Kidney capillary endothelial cell (primary cell): Measurements from ENCODE around the gene ADGRG4.
"Not testable (repeated sequence)": the region's sequence is repeated elsewhere in the genome, so short reads cannot be mapped to it uniquely, and the experiment has no call there.

Experiments used
- DNase-seq: peaks from one replicate; pipeline ENCODE4 v3.0.0-alpha.2; 2018; ENCODE audit warnings: low spot score

Gene ADGRG4

DNA sequence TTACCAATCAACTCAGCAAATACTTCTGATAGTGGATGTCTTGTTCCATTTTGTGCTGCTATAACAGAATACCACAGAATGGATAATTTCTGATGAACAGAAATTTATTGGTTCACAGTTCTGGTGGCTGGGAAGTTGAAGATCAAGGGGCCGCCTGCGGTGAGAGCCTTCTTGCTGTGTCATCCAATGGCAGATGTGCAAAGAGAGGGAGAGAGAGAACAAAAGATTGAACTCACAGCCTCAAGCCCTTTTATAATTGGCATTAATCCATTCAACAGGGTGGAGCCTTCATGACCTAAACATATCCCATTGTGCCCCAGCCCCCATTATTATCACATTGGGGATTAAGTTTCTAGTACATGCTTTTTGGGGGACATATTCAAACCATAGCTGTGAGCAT lies 86.1 kb downstream of the ADGRG4 start:
- no peak for DNase-seq

DNA sequence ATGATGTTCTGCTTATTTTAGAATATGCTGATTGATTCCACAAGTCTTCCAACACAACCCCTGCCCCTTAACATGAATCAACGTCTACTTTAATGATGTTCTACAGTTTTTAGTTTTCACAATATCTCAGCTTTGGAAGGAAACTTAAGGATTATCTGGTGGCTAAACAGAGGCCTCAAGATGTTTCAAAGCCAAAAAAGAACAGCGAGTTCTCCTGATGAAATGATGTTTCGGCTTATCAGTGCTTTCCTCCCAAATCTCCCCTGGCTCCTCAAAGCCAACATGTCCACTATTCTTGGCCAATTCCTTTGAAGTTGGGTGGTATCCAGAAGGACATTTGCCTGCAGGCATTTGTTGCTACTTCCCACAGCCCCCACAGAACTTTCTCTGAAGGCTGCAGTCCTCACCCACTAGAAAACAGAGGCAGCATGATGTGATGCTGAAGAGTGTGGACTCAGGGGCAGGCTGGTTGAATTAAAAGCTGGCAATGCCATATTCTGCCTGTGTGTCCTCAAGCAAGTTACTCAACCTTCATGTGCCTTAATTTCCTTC lies 87.3 kb downstream of the ADGRG4 start:
- DNase-seq, result no peak

DNA sequence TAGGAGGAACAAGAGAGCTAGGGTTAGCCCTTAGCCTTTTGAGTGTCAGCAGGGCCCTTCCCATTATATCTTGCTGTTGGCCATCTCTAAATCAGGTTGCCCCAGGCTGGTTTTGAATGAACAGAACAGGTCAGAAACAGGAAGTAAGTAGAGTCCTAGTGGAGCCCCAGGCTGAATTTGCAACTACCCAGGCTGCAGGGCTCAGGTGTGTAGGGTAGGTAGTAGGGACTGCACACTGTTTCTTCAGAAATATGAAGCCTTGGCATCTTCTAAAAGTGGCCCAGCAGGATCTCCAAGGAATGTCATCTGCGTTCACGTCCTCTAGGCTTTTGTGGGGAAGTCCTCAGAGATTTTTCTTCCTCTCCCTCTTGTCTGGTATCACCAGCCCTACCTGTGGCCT lies 90.2 kb downstream of the ADGRG4 start:
- no peak for DNase-seq

DNA sequence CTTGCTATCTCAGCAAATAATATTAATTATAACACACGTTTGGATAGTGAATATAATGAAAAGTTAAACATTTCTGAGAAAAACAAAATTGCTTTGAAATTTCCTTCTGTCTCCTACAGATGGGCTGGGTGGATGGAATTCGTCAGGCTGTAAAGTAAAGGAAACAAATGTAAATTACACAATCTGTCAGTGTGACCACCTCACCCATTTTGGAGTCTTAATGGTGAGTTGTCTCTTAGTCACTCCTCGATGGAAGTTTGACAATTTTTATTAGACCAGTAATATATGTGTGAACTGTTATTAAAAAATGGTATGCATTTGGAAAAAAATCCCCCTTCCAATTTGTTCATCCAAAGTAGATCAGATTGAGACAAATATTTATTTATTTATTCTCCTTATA lies 94.5 kb downstream of the ADGRG4 start:
- DNase-seq, result no peak

DNA sequence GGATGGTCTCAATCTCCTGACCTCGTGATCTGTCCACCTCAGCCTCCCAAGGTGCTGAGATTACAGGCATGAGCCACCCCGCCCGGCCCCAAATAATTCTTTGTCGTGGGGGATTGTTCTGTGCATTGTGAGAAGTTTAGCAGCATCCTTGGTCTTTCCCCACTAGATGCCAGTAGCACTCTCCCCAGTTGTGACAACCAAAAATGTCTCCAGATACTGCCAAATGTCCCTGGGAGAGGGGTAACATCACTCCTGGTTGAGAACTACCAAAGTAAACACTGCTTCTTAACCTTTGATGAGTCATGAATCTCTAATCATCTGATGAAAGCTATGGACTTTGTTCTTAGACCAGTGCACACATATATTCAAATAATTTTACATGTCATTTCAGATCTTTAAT lies 96.2 kb downstream of the ADGRG4 start:
- no peak for DNase-seq

DNA sequence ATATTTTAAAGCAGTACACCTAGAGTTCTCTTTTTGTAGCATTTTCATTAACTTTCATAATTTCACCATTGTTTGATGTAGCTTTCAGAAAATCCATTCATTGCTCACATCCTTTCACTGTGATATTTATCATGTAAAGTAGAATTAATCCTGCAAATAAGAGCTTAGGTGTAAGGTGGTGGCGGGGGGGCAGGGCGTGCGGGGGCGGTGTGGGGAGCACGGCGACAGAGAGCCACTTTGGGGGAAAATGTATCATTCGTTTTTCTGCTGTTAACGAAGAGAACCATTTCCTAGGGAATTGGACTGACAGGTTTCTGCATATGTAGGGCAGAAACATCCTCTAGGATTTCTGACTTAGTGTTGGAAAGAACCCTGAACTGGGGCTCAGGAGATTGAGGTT lies 104.4 kb downstream of the ADGRG4 start:
- DNase-seq, result no peak

DNA sequence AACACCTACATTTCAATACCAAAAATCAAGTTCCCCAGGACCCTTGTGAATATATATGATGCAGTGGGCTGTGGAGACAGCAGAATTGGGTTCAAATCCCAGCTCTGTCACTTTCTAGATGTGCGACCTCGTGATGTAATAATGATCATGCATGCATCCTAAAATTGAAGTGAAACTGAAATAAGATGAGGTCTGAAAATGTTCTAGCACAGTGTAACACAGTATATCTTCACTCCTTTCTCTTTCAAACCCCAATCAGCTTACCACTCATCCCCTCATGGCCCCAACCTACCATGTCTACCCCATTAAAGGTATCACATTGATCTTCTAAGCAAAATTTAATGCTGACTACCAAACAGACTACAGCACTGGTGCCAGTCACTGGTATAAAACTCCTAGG lies 117.0 kb downstream of the ADGRG4 start:
- DNase-seq, result no peak

DNA sequence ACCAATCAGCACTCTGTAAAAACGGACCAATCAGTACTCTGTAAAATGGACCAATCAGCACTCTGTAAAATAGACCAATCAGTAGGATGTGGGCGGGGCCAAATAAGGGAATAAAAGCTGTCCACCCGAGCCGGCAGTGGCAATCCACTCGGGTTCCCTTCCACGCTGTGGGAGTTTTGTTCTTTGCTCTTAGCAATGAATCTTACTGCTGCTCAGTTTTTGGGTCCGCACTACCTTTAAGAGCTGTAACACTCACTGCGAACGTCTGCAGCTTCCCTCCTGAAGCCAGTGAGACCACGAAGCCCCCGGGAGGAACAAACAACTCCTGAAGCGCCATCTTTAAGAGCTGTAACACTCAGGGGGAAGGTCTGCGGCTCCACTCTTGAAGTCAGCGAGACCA lies 120.6 kb downstream of the ADGRG4 start:
- no peak for DNase-seq

DNA sequence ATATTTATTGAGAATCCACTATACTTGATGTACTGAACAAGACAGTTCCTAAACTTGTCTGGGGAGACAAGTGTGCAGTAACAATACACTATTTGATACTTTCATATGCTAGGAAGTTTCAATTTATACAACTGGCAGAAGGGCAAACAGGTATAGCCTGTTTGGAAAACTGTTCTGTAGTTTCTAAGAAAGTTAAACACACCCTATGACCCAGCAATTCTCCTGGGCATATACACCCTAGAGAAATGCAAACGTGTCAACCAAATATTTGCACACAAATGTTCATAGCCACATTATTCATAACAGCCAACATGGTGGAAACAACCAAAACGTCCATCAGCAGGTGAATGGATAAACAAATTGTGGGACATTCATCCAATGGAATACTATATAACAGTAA lies 123.0 kb downstream of the ADGRG4 start:
- no peak for DNase-seq

DNA sequence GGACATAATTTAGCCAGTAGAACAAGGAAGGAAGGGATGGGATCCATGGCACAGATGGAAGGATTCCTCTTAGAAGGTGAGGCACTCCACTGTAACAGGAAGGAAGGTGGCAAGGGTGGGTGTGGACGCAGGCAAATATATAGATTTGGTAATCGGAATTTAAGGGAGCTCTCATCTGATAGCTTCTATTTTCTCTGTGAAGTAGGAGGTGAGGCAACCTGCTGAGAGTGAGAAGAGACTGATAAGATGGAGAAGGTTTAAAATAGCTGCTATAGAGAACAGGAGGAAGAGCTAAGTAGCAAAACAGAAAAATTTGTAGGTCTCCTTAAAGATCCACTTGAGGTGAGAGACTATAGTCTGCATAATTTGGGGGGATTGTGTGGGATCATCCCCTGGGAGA lies 125.2 kb downstream of the ADGRG4 start:
- DNase-seq, result no peak

DNA sequence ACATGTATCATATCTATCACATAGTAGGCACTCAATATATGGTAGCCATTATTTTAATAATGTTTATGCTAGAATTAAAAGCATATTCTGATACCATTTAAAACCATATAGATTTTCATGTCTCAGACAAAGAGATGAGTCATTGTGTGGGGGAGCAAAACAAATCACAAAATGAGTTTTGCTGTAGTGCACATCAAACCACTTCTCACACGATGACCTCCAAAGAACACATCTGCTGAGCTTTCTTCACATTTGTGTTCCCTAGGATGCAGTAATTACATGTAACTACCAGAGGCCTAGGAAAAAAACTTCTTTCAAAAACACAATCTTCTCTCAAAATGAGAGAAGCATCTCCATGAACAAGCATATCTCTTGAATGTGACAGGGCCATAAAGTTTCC lies 130.9 kb downstream of the ADGRG4 start:
- no peak for DNase-seq

DNA sequence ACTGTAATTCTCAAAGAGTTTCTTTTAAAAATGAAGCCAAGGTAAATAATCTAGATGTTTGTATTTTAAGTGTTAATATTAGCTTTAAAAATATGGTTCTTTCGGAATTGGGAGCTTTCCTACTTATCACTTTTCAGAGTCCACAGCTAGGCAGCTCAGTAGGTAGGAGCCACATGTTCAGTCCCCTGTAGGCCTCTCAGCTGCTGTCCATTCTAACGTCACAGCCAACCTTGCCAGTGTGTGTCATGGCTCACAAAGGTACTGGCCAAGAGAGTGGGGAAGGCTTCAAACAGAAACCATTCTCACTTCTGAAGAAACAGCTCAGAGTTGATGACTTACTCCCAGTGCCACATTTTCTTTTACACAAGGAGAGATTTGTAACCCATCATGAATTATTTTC lies 137.0 kb downstream of the ADGRG4 start:
- no peak for DNase-seq

DNA sequence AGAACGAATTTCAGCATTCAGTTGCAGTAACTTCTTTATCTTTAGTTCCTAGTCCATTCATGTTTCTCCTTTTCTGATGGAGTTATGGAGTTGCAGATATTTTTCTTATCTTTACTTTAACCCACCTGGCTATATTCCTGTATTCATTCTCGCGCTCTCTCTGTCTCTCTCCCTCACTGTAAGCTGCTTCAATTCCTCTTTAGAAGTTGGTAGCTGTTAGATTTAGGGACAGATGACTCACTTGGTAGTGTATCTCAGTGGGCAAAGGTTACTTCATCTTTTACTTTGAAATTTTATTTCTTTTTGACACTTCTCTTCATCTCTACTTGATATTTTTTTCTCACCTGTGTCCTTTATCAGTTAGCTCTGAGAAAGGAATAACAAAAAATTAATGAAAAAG lies 137.4 kb downstream of the ADGRG4 start:
- DNase-seq, result no peak

DNA sequence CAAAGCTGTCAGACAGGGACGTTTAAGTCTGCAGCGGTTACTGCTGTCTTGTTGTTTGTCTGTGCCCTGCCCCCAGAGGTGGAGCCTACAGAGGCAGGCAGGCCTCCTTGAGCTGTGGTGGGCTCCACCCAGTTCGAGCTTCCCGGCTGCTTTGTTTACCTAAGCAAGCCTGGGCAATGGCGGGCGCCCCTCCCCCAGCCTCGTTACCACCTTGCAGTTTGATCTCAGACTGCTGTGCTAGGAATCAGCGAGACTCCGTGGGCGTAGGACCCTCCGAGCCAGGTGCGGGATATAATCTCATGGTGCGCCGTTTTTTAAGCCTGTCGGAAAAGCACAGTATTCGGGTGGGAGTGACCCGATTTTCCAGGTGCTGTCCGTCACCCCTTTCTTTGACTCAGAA lies 144.9 kb downstream of the ADGRG4 start:
- DNase-seq, result not testable (repeated sequence)

DNA sequence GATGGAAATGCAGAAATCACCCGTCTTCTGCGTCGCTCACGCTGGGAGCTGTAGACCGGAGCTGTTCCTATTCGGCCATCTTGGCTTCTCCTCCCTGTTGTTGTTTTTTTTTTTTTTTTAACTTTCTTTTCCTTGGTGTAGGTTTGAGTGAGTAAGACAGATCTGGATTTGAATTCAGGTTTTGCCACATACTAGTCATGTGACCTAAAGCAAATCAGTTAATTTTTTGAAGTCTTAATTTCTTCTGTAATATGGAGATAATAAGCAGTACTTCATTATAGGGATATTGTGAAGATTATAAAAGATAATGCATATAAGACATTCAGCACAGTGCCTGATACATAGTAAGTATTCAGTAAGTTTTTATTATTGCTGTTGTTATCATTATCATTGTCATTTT lies 145.4 kb downstream of the ADGRG4 start:
- DNase-seq, result no peak

DNA sequence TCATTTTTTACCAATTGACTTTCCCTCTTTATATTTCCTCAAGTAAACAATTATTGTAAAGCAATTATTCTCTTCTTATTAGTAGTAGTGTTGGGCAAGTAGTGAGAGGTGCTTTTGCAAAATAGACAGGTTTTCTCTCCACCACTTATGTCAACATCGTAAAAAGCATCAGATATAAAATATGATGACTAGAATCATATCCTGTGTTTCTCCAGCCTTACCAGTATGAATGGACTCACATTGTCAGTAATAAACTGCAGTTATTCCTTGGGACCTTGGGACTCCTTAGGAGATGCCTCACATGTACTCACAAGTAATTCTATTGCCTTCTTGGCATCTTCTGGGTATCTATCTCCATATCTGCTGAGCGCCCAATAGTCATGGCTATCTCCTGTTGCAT lies 146.5 kb downstream of the ADGRG4 start:
- DNase-seq, result no peak

DNA sequence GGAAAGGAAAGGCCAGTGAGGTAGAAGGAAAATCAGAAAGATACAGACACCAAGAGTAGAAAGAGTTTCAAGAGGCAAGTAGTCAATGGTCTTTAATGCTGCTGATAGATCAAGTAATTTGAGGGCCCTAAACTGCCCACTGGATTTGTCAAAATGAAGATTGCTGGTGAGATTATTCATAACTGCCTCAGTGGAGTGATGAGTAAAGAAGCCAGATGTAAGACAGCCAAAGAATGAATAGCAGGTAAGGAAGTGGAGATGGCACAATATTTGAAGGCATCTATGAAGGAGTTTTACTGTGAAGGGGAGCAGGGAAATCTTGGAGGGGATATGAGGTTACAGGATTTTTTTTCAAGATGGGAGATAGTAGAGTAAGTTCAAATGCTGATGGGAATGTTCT lies 147.2 kb downstream of the ADGRG4 start:
- no peak for DNase-seq

DNA sequence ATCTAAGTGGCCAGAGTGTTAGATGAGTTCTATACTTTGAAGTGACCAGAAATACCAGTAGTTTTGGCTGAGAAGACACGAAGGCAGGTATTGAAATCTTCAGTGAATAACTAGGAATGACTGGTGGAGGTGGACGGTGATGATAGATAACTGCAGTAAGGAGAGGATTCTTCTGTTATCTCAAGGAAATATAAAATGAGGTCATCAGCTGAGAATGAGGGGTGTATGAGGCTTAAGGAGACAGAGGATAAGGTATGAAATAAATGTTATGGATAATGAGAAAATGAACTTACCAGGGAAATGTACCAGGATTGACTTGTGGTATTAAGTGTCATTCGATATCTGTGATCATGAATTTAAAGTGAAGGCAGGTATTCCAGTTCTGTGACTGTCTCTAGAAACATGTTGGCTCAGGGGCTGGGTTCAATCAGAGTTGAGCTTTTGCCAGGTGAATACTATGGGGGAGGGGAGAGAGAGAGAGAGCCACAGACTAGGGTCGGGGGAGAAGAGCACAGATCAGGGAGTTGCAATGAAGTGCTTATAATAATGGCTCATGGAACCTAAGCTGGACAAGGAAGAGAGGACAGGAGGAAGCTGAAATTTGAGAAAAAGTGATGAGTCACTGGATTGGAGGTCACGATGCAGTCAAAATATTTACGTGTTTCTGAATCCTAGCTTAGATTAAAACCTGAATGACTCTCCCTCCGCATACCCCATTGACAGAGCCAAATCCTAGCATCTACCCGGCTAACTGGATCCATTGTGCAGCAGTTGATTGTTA lies 149.5 kb downstream of the ADGRG4 start:
- no peak for DNase-seq

DNA sequence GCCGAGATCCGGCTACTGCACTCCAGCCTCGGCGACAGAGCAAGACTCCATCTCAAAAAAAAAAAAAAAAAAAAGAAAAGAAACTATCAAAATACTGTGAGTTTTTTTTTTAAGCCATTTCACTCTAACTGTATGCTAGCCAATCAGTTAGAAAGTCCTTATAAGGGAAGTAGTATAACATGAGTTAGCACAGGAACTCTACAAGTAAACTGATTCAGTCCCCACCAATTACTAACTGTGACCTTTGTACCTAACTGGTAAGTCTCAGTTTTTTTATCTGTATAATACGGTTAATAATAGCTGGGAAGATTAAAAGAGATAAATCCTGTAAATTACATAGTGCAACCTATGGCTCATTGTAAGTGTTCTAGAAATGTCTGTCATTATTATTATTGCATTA lies 151.9 kb downstream of the ADGRG4 start:
- no peak for DNase-seq

DNA sequence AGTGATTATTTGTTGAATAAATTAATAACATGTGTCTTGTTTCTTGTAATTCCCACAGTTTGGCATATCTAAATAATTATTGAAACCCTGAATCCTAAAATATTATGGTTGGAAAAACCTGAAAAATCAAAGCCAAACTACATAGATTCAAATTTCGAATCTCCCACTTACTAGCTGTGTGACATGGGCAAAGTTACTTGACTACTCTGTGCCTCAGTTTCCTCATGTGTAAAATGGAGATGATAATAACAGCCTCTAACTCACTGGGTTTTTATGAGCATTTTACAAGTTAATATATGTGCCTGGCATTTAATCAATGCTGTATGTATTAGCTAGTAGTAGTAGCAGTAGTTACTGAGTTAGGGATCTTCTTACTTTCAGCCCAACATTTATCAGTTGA lies 152.4 kb downstream of the ADGRG4 start:
- no peak for DNase-seq

DNA sequence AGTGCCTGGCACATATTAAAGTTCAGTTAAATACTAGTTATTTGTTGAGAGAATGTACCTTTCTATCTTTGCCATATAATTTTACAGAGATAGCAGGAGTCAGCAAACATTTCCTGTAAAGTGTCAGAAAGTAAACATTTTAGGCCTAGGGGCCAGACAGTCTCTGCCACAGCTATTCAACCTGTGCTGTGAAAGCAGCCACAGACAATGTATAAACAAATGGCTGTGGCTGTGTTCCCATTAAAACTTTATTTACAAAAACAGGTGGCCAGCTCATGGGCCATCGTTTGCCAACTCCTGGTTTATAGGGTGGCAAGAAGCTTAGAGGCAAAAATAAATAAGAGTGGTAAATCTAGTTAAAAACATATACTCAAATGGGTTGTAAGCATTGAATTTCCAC lies 153.0 kb downstream of the ADGRG4 start:
- no peak for DNase-seq

DNA sequence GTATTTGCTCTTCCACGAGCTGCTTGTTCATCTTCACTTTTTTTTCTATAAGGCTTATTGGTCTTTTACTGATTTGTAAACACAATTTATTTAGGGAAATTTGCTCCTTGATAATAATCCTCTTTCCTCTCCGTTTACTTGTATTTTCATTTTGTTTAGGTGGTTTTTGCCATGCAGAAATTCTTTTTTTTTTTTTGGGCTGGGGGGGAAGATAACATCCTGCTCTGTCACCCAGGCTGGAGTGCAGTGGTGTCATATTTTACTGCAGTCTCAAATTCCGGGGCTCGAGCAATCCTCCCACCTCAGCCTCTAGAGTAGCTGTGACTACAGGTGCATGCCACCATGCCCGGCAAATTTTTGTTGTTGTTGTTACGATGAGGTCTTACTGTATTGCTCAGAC lies 155.4 kb downstream of the ADGRG4 start:
- no peak for DNase-seq

DNA sequence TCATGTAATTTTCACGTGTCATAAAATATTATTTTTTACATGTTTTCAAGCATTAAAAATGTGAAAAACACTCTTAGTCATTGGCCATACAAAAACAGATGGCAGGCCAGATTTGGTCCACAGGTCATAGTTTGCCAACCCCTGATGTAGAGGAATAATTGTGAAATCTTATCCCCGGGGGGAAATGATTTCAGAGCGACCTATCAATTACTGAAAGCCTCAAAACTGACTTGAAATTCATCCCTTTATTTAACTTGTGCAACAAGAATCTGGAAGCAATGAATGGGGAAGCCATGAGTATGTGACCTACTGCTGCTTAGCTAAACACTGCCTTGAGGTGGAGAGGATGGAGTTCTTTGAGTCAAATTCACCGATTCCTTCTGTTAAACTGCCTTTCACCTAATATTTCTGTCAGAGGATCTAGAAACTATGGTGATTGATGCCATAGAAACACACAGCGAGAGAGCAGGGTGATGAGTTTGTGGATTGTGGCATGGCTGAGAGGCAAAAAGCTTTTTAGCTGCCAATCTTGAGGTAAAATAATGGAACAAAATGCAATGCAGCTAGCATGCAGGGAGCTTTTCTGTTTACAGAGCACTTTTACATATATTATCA lies 156.6 kb downstream of the ADGRG4 start:
- DNase-seq, result no peak

DNA sequence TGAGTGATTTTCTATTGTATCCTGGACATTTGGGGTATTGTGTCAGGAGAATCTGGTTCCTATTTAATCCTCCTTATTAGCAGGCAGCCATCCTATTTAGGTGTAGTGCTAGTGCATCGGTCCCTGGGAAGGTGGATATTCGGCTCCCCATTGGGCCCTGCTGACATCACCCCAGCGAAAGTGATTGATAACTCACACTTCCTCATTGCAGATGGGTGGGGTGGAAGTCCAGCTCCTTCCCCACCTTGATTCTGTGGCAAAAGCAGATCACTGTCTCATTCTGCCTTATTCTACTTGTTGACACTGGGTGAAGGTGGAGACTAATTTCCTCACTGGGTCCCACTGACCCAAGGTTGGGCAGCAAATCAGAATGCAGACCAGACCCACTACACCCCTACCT lies 163.8 kb downstream of the ADGRG4 start:
- DNase-seq, result no peak
